OCI-LY7 (cell line): Measurements from ENCODE around the gene LYPLA2. TPM values are rescaled to one million over a fixed set of nuclear protein-coding genes. Genes with fewer than 3 reads are reported as not detected.
A peak's percentile ranks its signal among the peaks of the same experiment; 100 is the strongest.
"Not testable (repeated sequence)": the region's sequence is repeated elsewhere in the genome, so short reads cannot be mapped to it uniquely, and the experiment has no call there.

Source experiments
- BruUV-seq: library from RNA; stranded (reverse); fragments of 400-500 nt; replicated peaks from 2 replicates; lab custom pipeline; 2021; lab: Mats Ljungman, UMichigan
- CTCF ChIA-PET: fragments of 300-600 bp; sonication (Branson Sonifier 250); formaldehyde crosslinking; loops from one replicate; lab custom pipeline; 2022; ENCODE audit warnings: antibody characterized with exemption; ENCODE audit not compliant: unreplicated experiment; lab: Charles Lee
- POLR2A ChIA-PET: fragments of 300-600 bp; sonication (Branson Sonifier 250); formaldehyde crosslinking; loops from one replicate; lab custom pipeline; 2022; ENCODE audit warnings: antibody characterized with exemption; lab: Charles Lee
- DNase-seq: peaks from one replicate; pipeline ENCODE4 v3.0.0-alpha.2; 2015; ENCODE audit warnings: low spot score
- H2AFZ ChIP-seq: fragments of 200-600 bp; sonication (generic), shearing (Covaris generic); 2 replicates; pipeline ENCODE4 v1.6.1; 2014; ENCODE audit warnings: mild to moderate bottlenecking, antibody characterized with exemption, low read length, moderate library complexity
- H3K27ac ChIP-seq: fragments of 200-600 bp; sonication (generic); 2 replicates; pipeline ENCODE4 v1.5.1; 2014; ENCODE audit warnings: mixed run types, low read depth, mild to moderate bottlenecking, moderate library complexity, low read length, inconsistent platforms; ENCODE audit not compliant: poor library complexity, severe bottlenecking
- H3K36me3 ChIP-seq: fragments of 200-600 bp; sonication (generic); 2 replicates; pipeline ENCODE4 v1.6.1; 2014; ENCODE audit warnings: mild to moderate bottlenecking, antibody characterized with exemption, low read length, moderate library complexity, mixed read lengths; ENCODE audit not compliant: insufficient read depth
- H3K4me1 ChIP-seq: fragments of 200-600 bp; sonication (generic); 2 replicates; pipeline ENCODE4 v1.5.1; 2014; ENCODE audit warnings: mild to moderate bottlenecking, low read length; ENCODE audit not compliant: insufficient read depth, poor library complexity, severe bottlenecking
- H3K4me2 ChIP-seq: fragments of 200-600 bp; sonication (generic); 2 replicates; pipeline ENCODE4 v1.6.1; 2014; ENCODE audit warnings: mild to moderate bottlenecking, low read length
- H3K4me3 ChIP-seq: fragments of 200-600 bp; sonication (generic); 2 replicates; pipeline ENCODE4 v1.5.1; 2014; ENCODE audit warnings: mild to moderate bottlenecking, low read depth, low read length; ENCODE audit not compliant: poor library complexity, severe bottlenecking
- H3K79me2 ChIP-seq: fragments of 200-600 bp; sonication (generic); 2 replicates; pipeline ENCODE4 v1.6.1; 2016; ENCODE audit warnings: low read depth, mild to moderate bottlenecking, low read length, moderate library complexity, mixed read lengths; ENCODE audit not compliant: insufficient read depth
- H3K9me2 ChIP-seq: fragments of 200-600 bp; sonication (generic); 2 replicates; pipeline ENCODE4 v1.6.1; 2016; ENCODE audit warnings: mild to moderate bottlenecking, low read length, mixed read lengths; ENCODE audit not compliant: insufficient read depth
- H3K9me3 ChIP-seq: fragments of 200-600 bp; sonication (generic); 2 replicates; pipeline ENCODE4 v1.6.1; 2014; ENCODE audit warnings: mild to moderate bottlenecking, mixed run types, low read length, mixed read lengths
- H4K20me1 ChIP-seq: fragments of 200-600 bp; sonication (generic); 2 replicates; pipeline ENCODE4 v1.6.1; 2014; ENCODE audit warnings: mild to moderate bottlenecking, antibody characterized with exemption, low read length, moderate library complexity, mixed read lengths; ENCODE audit not compliant: insufficient read depth
- EZH2phosphoT487 ChIP-seq: fragments of 200-600 bp; sonication (generic); IDR thresholded peaks from 2 replicates; pipeline ENCODE4 v1.6.1; 2018; ENCODE audit warnings: low read depth, borderline replicate concordance, mild to moderate bottlenecking, mixed run types, antibody characterized with exemption, low read length, moderate library complexity, mixed read lengths
- intact Hi-C: fragments of 100-400 bp; cut with micrococcal nuclease; formaldehyde crosslinking; loops from one replicate; pipeline ENCODE4 v1.10.0; 2022; ENCODE audit not compliant: unreplicated experiment
- total RNA-seq, 2 experiments: library from RNA; depleted of rRNA in 1 of 2; stranded (reverse); fragments of >200 nt in 1 of 2; shearing (Covaris generic) in 1 of 2; gene quantifications; 2 replicates each; pipeline ENCODE4 v1.2.3, GENCODE V29; 2014 to 2022
- TF ChIP-seq, protein P1 (sequence below): fragments of 200-600 bp; sonication (generic); conservative IDR thresholded peaks from 2 replicates; pipeline ENCODE4 v1.5.1; 2014; ENCODE audit warnings: mild to moderate bottlenecking, antibody characterized with exemption, low read length, moderate library complexity, mixed read lengths

LYPLA2 gene
- total RNA-seq, 2 experiments from 2014 or later: 68.3 to 91.2 TPM

DNA sequence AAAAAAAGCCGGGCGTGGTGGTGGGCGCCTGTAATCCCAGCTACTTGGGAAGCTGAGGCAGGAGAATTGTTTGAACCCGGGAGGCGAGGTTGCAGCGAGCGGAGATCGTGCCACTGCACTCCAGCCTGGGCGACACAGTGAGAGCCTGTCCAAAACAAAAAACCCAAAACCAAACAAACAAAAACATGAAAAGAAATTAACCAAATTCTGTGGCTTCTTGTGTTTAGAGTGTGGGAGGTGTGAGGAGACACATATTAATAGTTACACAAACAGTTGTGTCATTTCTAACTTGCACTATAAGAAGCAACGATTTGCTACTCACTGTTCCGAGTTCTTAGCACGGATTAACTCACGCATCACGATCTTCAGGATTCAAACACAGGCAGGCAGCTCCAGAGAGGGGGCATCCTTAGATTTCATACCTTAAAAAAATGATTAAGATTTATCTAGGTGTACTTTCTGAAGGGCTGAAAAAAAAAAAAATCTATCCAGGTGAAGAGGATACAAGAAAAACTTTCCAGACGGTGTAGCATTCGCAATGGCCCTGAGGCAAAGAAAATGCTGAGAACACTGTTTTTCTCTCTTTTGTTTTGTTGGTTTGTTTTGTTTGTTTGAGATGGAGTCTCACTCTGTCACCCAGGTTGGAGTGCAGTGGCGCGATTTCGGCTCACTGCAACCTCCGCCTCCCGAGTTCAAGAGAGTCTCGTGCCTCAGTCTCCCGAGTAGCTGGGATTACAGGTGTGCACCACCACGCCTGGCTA, 35.0 kb downstream of the LYPLA2 start:
- no peak for DNase-seq
- intact Hi-C loops: no loop called here
- BruUV-seq: TSS peak; percentile 94

DNA sequence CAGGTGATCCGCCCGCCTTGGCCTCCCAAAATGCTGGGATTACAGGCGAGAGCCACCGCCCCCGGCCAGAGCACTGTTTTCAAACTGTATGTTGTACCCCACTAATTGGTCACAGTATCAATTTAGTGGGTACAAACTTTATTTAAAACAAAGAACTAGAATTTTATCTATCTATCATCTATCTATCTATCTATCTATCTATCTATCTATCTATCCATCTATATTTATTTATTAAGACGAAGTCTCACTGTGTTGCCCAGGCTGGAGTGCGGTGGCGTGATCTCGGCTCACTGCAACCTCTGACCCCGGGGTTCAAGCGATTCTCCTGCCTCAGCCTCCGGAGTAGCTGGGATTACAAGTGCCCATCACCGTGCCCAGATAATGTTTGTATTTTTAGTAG, 35.6 kb downstream of the LYPLA2 start:
- POLR2A ChIA-PET, H4K20me1 ChIP-seq, BruUV-seq, CTCF ChIA-PET, H3K79me2 ChIP-seq, intact Hi-C loops, H3K36me3 ChIP-seq, H3K27ac ChIP-seq, H2AFZ ChIP-seq, DNase-seq, H3K9me2 ChIP-seq, H3K4me3 ChIP-seq, H3K9me3 ChIP-seq: not testable (repeated sequence)
- Histone ChIP-seq H3K4me1 (peaks cover 16% of the 10 kb centered on the region), H3K4me2 (peak overlapping the region; percentile 82)

More for the DNA sequence above, 35.0 kb downstream of the LYPLA2 start:
- ChIA-PET CTCF (interaction anchor here (0.6 kb wide), 1 partner anchor 1416 kb away, joined by 9 read pairs; no protein-coding TSS in a partner anchor), POLR2A (interaction anchor here (0.6 to 1.5 kb wide), 6 partner anchors 13 to 181 kb away, joined by 3 to 6 read pairs (median 4); no protein-coding TSS in a partner anchor)
- H3K4me1 ChIP-seq: peaks cover 16% of the 10 kb centered on the region
- H3K4me2 ChIP-seq: peak overlapping the region; percentile 82
- H3K36me3 ChIP-seq: no peaks in the 10 kb centered on the region
- H4K20me1 ChIP-seq: no peaks in the 10 kb centered on the region
- TF ChIP-seq, protein P1, sequence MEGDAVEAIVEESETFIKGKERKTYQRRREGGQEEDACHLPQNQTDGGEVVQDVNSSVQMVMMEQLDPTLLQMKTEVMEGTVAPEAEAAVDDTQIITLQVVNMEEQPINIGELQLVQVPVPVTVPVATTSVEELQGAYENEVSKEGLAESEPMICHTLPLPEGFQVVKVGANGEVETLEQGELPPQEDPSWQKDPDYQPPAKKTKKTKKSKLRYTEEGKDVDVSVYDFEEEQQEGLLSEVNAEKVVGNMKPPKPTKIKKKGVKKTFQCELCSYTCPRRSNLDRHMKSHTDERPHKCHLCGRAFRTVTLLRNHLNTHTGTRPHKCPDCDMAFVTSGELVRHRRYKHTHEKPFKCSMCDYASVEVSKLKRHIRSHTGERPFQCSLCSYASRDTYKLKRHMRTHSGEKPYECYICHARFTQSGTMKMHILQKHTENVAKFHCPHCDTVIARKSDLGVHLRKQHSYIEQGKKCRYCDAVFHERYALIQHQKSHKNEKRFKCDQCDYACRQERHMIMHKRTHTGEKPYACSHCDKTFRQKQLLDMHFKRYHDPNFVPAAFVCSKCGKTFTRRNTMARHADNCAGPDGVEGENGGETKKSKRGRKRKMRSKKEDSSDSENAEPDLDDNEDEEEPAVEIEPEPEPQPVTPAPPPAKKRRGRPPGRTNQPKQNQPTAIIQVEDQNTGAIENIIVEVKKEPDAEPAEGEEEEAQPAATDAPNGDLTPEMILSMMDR: no peak
- TF ChIP-seq EZH2phosphoT487: no peak
- H2AFZ ChIP-seq: peak overlapping the region; percentile 91
- H3K4me3 ChIP-seq: peak overlapping the region; percentile 86
- H3K9me3 ChIP-seq: no peaks in the 10 kb centered on the region
- no peaks in the 10 kb centered on the region for H3K9me2 ChIP-seq
- H3K79me2 ChIP-seq: no peaks in the 10 kb centered on the region
- peak overlapping the region; percentile 25 for H3K27ac ChIP-seq

DNA sequence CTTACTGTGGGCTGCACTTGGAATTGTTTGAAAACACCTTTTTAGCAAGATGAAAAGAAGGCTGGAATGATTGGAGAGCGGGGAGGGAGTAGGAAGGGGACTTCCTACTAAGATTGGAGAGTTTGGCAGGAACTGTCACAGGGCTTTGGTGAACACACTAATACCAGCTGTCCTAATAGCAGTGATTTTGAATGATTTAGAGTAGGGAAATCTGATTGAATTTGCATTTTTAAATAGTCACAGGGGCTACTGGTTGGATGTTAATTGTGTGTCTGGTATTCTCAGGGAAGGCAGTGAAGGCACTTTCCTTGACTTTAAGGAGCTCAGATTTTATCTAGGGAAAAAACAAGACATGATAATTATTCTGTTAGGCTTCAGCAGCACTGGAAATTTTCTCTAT, 36.8 kb downstream of the LYPLA2 start:
- no peaks in the 10 kb centered on the region for H3K79me2 ChIP-seq
- 0 out of 2 replicates have a peak overlapping the region, but pooled peaks have one; percentile 11 for H2AFZ ChIP-seq
- no peaks in the 10 kb centered on the region for H4K20me1 ChIP-seq
- H3K4me1 ChIP-seq: peaks cover 16% of the 10 kb centered on the region
- DNase-seq: no peak
- ChIA-PET POLR2A (interaction anchor here (0.6 to 1.5 kb wide), 2 partner anchors 11 to 205 kb away, joined by 5 to 11 read pairs; no protein-coding TSS in a partner anchor), CTCF (no interaction called here)
- intact Hi-C loops: no loop called here
- no peak overlapping the region for H3K4me3 ChIP-seq
- no peaks in the 10 kb centered on the region for H3K9me3 ChIP-seq
- no peak overlapping the region for H3K4me2 ChIP-seq
- no peaks in the 10 kb centered on the region for H3K9me2 ChIP-seq
- TF ChIP-seq EZH2phosphoT487: no peak
- TF ChIP-seq, protein P1: no peak
- H3K27ac ChIP-seq: no peak overlapping the region
- BruUV-seq: no TSS peak
- H3K36me3 ChIP-seq: no peaks in the 10 kb centered on the region

DNA sequence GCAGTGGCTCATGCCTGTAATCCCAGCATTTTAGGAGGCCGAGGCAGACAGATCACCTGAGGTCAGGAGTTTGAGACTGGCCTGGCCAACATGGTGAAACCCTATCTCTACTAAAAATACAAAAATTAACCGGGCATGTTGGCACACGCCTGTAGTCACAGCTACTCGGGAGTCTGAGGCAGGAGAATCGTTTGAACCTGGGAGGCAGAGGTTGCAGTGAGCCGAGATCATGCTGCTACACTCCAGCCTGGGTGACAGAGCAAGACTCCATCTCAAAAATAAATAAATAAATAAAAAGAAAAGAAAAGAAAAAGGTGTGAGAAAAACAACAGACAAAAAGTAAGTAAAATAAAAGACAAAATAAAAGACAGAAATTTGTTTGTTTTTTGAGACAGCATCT, 43.2 kb downstream of the LYPLA2 start:
- H3K36me3 ChIP-seq, H3K4me2 ChIP-seq, CTCF ChIA-PET, H3K27ac ChIP-seq, H3K4me3 ChIP-seq, H4K20me1 ChIP-seq, DNase-seq, H3K9me2 ChIP-seq, intact Hi-C loops, H3K9me3 ChIP-seq, H3K79me2 ChIP-seq, BruUV-seq: not testable (repeated sequence)
- Histone ChIP-seq H3K4me1 (peaks cover 20% of the 10 kb centered on the region), H2AFZ (peak overlapping the region; percentile 96)
- POLR2A ChIA-PET: interaction anchor here (0.5 kb wide), 1 partner anchor 12 kb away, joined by 3 read pairs; no protein-coding TSS in a partner anchor
